Measurements from ENCODE around the gene TENM4. TPM values are rescaled to one million over a fixed set of nuclear protein-coding genes. Genes with fewer than 3 reads are reported as not detected.

The TENM4 gene
- total RNA-seq, 1 donor from 2014 or later, result 3.8 TPM

GRCh38 chr11:79174045-79175008, 266.5 kb downstream of the TENM4 start:
- no peak for DNase-seq (ENCODE audit: low spot score)
- Mint-ChIP-seq H3K27me3 (ENCODE audit: low read depth) (no peaks in the 10 kb centered on the region), H3K36me3 (ENCODE audit: low read depth) (no peaks in the 10 kb centered on the region), H3K27ac (ENCODE audit: unreplicated experiment) (peak overlapping the region; percentile 92), H3K9me3 (ENCODE audit: low read depth) (no peaks in the 10 kb centered on the region), H3K4me1 (ENCODE audit: low read depth) (peaks cover 32% of the 10 kb centered on the region), H3K4me3 (ENCODE audit: unreplicated experiment) (peak overlapping the region; percentile 43)
- no peak for TF ChIP-seq CTCF (IDR thresholded peaks at IDR 0.05)

- peak overlapping the region; percentile 92 for H3K27ac Mint-ChIP-seq (ENCODE audit: unreplicated experiment)
- TF ChIP-seq CTCF (IDR thresholded peaks at IDR 0.05), result peak; percentile 23
- no peaks in the 10 kb centered on the region for H3K9me3 Mint-ChIP-seq (ENCODE audit: low read depth)
- no peaks in the 10 kb centered on the region for H3K36me3 Mint-ChIP-seq (ENCODE audit: low read depth)
- DNase-seq (ENCODE audit: low spot score), result no peak
- H3K4me3 Mint-ChIP-seq (ENCODE audit: unreplicated experiment), result peak overlapping the region; percentile 43
- peaks cover 32% of the 10 kb centered on the region for H3K4me1 Mint-ChIP-seq (ENCODE audit: low read depth)
- H3K27me3 Mint-ChIP-seq (ENCODE audit: low read depth), result no peaks in the 10 kb centered on the region
These were observed 267.2 kb downstream of the TENM4 start for GRCh38 chr11:79173615-79174014.

GRCh38 chr11:79170321-79170720, 270.5 kb downstream of the TENM4 start:
- Mint-ChIP-seq H3K4me1 (ENCODE audit: low read depth) (peaks cover 29% of the 10 kb centered on the region), H3K9me3 (ENCODE audit: low read depth) (no peaks in the 10 kb centered on the region), H3K27ac (ENCODE audit: unreplicated experiment) (no peak overlapping the region), H3K36me3 (ENCODE audit: low read depth) (no peaks in the 10 kb centered on the region), H3K27me3 (ENCODE audit: low read depth) (no peaks in the 10 kb centered on the region), H3K4me3 (ENCODE audit: unreplicated experiment) (no peak overlapping the region)
- TF ChIP-seq CTCF (IDR thresholded peaks at IDR 0.05), result no peak
- DNase-seq (ENCODE audit: low spot score), result no peak

- no peak overlapping the region for H3K4me3 Mint-ChIP-seq (ENCODE audit: unreplicated experiment)
- no peaks in the 10 kb centered on the region for H3K36me3 Mint-ChIP-seq (ENCODE audit: low read depth)
- TF ChIP-seq CTCF (IDR thresholded peaks at IDR 0.05), result no peak
- H3K27ac Mint-ChIP-seq (ENCODE audit: unreplicated experiment), result peak overlapping the region; percentile 23
- H3K27me3 Mint-ChIP-seq (ENCODE audit: low read depth), result no peaks in the 10 kb centered on the region
- no peak for DNase-seq (ENCODE audit: low spot score)
- H3K4me1 Mint-ChIP-seq (ENCODE audit: low read depth), result peaks cover 15% of the 10 kb centered on the region
- no peaks in the 10 kb centered on the region for H3K9me3 Mint-ChIP-seq (ENCODE audit: low read depth)
These were observed 272.2 kb downstream of the TENM4 start for GRCh38 chr11:79168530-79169110.

GRCh38 chr11:79167510-79168188, 273.2 kb downstream of the TENM4 start:
- H3K27me3 Mint-ChIP-seq (ENCODE audit: low read depth), result no peaks in the 10 kb centered on the region
- H3K27ac Mint-ChIP-seq (ENCODE audit: unreplicated experiment), result no peak overlapping the region
- H3K4me1 Mint-ChIP-seq (ENCODE audit: low read depth), result peaks cover 6% of the 10 kb centered on the region
- no peak overlapping the region for H3K4me3 Mint-ChIP-seq (ENCODE audit: unreplicated experiment)
- no peaks in the 10 kb centered on the region for H3K36me3 Mint-ChIP-seq (ENCODE audit: low read depth)
- no peak for TF ChIP-seq CTCF (IDR thresholded peaks at IDR 0.05)
- H3K9me3 Mint-ChIP-seq (ENCODE audit: low read depth), result no peaks in the 10 kb centered on the region
- DNase-seq (ENCODE audit: low spot score), result no peak

Measured in chondrocyte (in vitro differentiated cells).